Activated CD4-positive, alpha-beta T cell treated with anti-CD3 and anti-CD28 coated beads, Interleukin-2, amount 50 U/mL, for 24 hours (primary cell): ENCODE measurements around the gene FRAT1.

Experiments
- DNase-seq, 2 donors: peaks; one replicate each; pipeline ENCODE4 v3.0.0-alpha.2; 2020; ENCODE audit warnings: low read depth in 1 of 2, low spot score in 1 of 2

Gene FRAT1

GRCh38 chr10:97363071-97363470 is 44.0 kb downstream of the FRAT1 start:
- no peak for DNase-seq

- DNase-seq, result no peak
These were observed 46.8 kb downstream of the FRAT1 start for GRCh38 chr10:97365761-97366351.

- no peak for DNase-seq
These were observed 47.5 kb downstream of the FRAT1 start for GRCh38 chr10:97366572-97366971.

GRCh38 chr10:97367126-97367649 is 48.1 kb downstream of the FRAT1 start:
- no peak for DNase-seq
